T-cell (primary cell): ENCODE results near the gene PREPL. TPM values are rescaled to one million over a fixed set of nuclear protein-coding genes. Genes with fewer than 3 reads are reported as not detected.

Experiments used
- ATAC-seq, 4 experiments: fragments of 200-7000 bp in 3 of 4; fragments of 150-1000 bp in 1 of 4; cut with Tn5 transposase; replicated peaks in 1 of 4; 1 replicate in 3 of 4; 2 replicates in 1 of 4; pipeline ENCODE4 v1.10.0; 2021; ENCODE audit warnings: moderate library complexity in 3 of 4, mild to moderate bottlenecking in 2 of 4, moderate number of reproducible peaks in 1 of 4
- CTCF ChIA-PET, 2 donors: fragments of 300-600 bp; sonication (Branson Sonifier 250); formaldehyde crosslinking; loops; one replicate each; lab custom pipeline; 2022; ENCODE audit warnings: antibody characterized with exemption in 2 of 2; lab: Charles Lee
- POLR2A ChIA-PET, 2 donors: fragments of 300-600 bp; sonication (Branson Sonifier 250); formaldehyde crosslinking; loops; one replicate each; lab custom pipeline; 2022; ENCODE audit warnings: antibody characterized with exemption in 2 of 2; lab: Charles Lee
- DNase-seq, 35 experiments: peaks; one replicate each; pipeline versions ENCODE4 v3.0.0 to v3.0.0-alpha.2; 2013 to 2023
- H3K27ac ChIP-seq: one replicate; pipeline ENCODE4 v1.5.1; 2013; ENCODE audit warnings: low read length
- H3K27me3 ChIP-seq, 2 experiments: replicated peaks in 1 of 2; 1 replicate in 1 of 2; 2 replicates in 1 of 2; pipeline versions ENCODE4 v1.6.1 to v1.7.0; 2013; ENCODE audit warnings: low read length in 1 of 2, mixed read lengths in 1 of 2; ENCODE audit not compliant: control insufficient read depth in 2 of 2, insufficient read depth in 2 of 2; ENCODE audit errors: extremely low read depth in 1 of 2
- H3K36me3 ChIP-seq, 2 donors: 1 replicate in 1 of 2; 2 replicates in 1 of 2; pipeline versions ENCODE4 v1.6.1 to v1.7.0; 2013; ENCODE audit warnings: low read length in 1 of 2; ENCODE audit not compliant: control insufficient read depth in 2 of 2, insufficient read depth in 1 of 2; ENCODE audit errors: extremely low read depth in 1 of 2
- H3K4me1 ChIP-seq, 2 experiments: 1 replicate in 1 of 2; 2 replicates in 1 of 2; pipeline versions ENCODE4 v1.6.1 to v1.7.0; 2013; ENCODE audit warnings: low read length in 2 of 2, mixed read lengths in 1 of 2; ENCODE audit not compliant: insufficient read depth in 2 of 2, control insufficient read depth in 1 of 2; ENCODE audit errors: extremely low read depth in 1 of 2
- H3K4me3 ChIP-seq, 2 donors: 1 replicate in 1 of 2; 2 replicates in 1 of 2; pipeline versions ENCODE4 v1.5.1 to v1.7.0; 2013; ENCODE audit warnings: mild to moderate bottlenecking in 2 of 2, low read length in 1 of 2, moderate library complexity in 1 of 2; ENCODE audit not compliant: control insufficient read depth in 1 of 2; ENCODE audit errors: extremely low read depth in 1 of 2
- H3K9me3 ChIP-seq: 2 replicates; pipeline ENCODE4 v1.7.0; 2013
- H3K27ac Mint-ChIP-seq, 2 donors: one replicate each; pipeline ENCODE4 v1.8.0; 2020 to 2021; ENCODE audit warnings: mild to moderate bottlenecking in 2 of 2, mixed read lengths in 2 of 2
- H3K27me3 Mint-ChIP-seq, 2 donors: one replicate each; pipeline ENCODE4 v1.8.0; 2021 to 2022; ENCODE audit warnings: mixed read lengths in 2 of 2
- H3K36me3 Mint-ChIP-seq: one replicate; pipeline ENCODE4 v1.8.0; 2021; ENCODE audit warnings: mixed read lengths
- H3K4me1 Mint-ChIP-seq, 3 donors: one replicate each; pipeline ENCODE4 v1.8.0; 2020 to 2022; ENCODE audit warnings: mixed read lengths in 3 of 3, mild to moderate bottlenecking in 1 of 3
- H3K4me3 Mint-ChIP-seq, 3 donors: one replicate each; pipeline ENCODE4 v1.8.0; 2020 to 2022; ENCODE audit warnings: mild to moderate bottlenecking in 3 of 3, mixed read lengths in 3 of 3, moderate library complexity in 3 of 3
- H3K9me3 Mint-ChIP-seq, 3 donors: one replicate each; pipeline ENCODE4 v1.8.0; 2020 to 2022; ENCODE audit warnings: mixed read lengths in 3 of 3
- whole genome bisulfite sequencing: methylation state at CpG from one replicate; pipeline ENCODE4 v1.1.5; 2013; ENCODE audit warnings: missing lambda C conversion rate; ENCODE audit not compliant: insufficient coverage; 5-methylcytosine and 5-hydroxymethylcytosine counted together
- total RNA-seq, 35 experiments: library from RNA in 6 of 35; stranded (reverse) in 6 of 35; fragments of 120-200 nt in 1 of 35; gene quantifications; one replicate each; pipeline versions ENCODE4 v1.2.1 to v1.2.4 and lab custom pipeline; 2013 to 2026

Gene PREPL
- total RNA-seq, 5 donors from 2014 or later (not counting 1 experiment from before 2014, with no cell fraction given): 27.7 to 33.3 (median 30.7) TPM

DNA sequence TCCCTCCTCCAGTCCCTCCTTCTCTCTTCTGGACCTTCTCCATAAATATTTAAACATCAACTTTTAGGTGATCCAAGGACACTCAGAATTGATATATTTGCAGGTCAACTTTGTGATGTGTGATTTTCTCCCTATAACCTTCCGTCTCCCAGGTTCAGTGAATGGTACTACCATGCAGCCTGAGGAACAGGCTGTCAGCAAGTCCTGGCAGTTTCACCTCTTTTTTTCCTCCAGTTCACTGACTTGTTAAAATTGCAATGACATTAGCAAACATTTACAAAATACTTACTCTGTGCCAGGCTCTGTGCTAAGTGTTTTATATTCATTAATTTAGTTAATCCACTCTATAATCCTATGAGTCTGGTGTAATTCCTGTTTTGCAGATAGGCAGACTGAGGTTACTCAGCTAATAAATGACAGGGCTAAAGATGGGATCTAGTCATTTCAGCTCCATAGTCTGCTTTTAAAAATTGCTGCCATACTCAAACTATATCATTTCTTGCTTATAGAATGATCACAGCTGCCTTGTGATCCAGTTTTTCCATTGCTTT is 78.1 kb downstream of the PREPL start:
- Histone ChIP-seq H3K9me3 (no peaks in the 10 kb centered on the region), H3K27ac (no peak overlapping the region), H3K36me3 (no peaks in the 10 kb centered on the region), H3K4me1 (no peaks in the 10 kb centered on the region), H3K27me3 (peaks cover 0 to 6% of the 10 kb centered on the region in 2 experiments), H3K4me3 (no peak overlapping the region)
- DNase-seq (no peak), ATAC-seq (no peak)
- Mint-ChIP-seq H3K27me3 (no peaks in the 10 kb centered on the region), H3K4me3 (no peak overlapping the region), H3K27ac (no peak overlapping the region), H3K9me3 (no peaks in the 10 kb centered on the region), H3K4me1 (no peaks in the 10 kb centered on the region), H3K36me3 (no peaks in the 10 kb centered on the region)
- 100% methylated on average over 1 of the region's 1 CpG for WGBS
- POLR2A ChIA-PET: no interaction called here
- CTCF ChIA-PET: no interaction called here

DNA sequence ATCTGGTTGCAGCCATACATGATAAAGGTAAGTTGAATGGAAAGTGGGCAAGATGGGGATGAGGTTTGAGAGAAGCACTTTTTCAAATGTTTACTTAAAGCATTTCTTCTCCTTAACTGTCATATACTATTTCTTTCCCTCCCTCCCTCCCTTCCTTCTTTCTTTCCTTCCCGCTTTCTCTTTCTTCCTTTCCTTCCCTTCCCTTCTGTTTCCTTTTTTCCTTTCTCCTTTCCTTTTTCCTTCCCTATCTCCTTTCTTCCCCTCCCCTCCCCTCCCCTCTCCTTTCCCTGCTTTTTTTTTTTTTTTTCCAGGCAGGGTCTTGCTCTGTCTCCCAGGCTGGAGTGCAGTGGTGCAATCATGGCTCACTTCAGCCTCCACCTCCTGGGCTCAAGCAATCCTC is 80.4 kb downstream of the PREPL start:
- Mint-ChIP-seq H3K36me3 (no peaks in the 10 kb centered on the region), H3K27me3 (no peaks in the 10 kb centered on the region), H3K4me3 (no peak overlapping the region), H3K9me3 (no peaks in the 10 kb centered on the region), H3K27ac (no peak overlapping the region), H3K4me1 (no peaks in the 10 kb centered on the region)
- Histone ChIP-seq H3K36me3 (no peaks in the 10 kb centered on the region), H3K27me3 (peaks cover 0 to 6% of the 10 kb centered on the region in 2 experiments), H3K9me3 (no peaks in the 10 kb centered on the region), H3K4me1 (no peaks in the 10 kb centered on the region), H3K27ac (no peak overlapping the region), H3K4me3 (no peak overlapping the region)
- 100% methylated on average over 1 of the region's 1 CpG for WGBS
- DNase-seq: no peak
- POLR2A ChIA-PET: no interaction called here
- ATAC-seq: no peak
- CTCF ChIA-PET: no interaction called here

DNA sequence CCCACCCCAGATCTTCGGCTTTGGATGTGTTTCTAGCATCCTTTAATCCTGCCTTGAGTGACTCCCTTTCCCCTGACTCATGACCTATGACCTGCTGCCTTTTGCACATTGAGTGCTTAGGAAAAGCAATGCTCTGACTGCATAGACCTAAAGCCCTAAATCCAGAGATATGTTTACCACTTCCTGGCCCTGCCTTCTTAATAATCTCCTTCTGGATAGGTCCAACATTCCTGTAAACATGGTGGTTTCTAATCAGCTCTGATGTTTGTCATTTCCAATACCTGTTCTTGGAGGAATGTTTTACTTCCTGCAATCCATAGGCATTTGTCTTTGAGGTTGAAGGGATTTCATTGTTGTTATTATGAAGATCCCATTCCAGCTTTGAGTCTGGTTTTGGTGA is 83.8 kb downstream of the PREPL start:
- CTCF ChIA-PET: no interaction called here
- WGBS: 55% methylated on average over 1 of the region's 1 CpG

DNA sequence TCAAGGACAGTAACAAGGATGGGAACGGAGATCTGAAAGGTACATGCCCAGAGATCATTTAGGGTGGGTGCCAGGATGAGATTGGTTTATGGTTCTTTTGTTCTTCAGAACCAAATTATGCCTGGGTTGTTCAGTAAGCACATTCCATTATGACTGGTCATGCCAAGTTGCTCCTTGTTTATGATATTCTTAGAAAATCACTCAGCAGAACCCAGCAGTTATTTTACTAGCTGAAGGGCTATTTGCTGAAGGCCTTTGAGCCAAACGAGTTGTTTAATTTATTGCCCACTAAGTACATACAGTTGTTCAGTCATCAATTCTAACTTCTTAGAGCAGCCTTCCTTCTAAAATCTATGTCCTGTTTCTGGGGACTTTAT is 85.4 kb downstream of the PREPL start:
- no peaks in the 10 kb centered on the region for H3K4me1 ChIP-seq
- Mint-ChIP-seq H3K4me1 (no peaks in the 10 kb centered on the region), H3K36me3 (no peaks in the 10 kb centered on the region), H3K27ac (no peak overlapping the region), H3K27me3 (no peaks in the 10 kb centered on the region), H3K9me3 (no peaks in the 10 kb centered on the region), H3K4me3 (no peak overlapping the region)
- ChIA-PET POLR2A (no interaction called here), CTCF (no interaction called here)
- no peaks in the 10 kb centered on the region for H3K36me3 ChIP-seq
- ATAC-seq: no peak
- no peak overlapping the region for H3K27ac ChIP-seq
- H3K4me3 ChIP-seq: no peak overlapping the region
- 63% methylated on average over 1 of the region's 2 CpGs for WGBS
- no peaks in the 10 kb centered on the region for H3K9me3 ChIP-seq
- peaks cover 0 to 3% of the 10 kb centered on the region in 2 experiments for H3K27me3 ChIP-seq
- DNase-seq: no peak

More for the DNA sequence above, 83.8 kb downstream of the PREPL start:
- H3K27ac Mint-ChIP-seq: no peak overlapping the region
- Histone ChIP-seq H3K9me3 (no peaks in the 10 kb centered on the region), H3K27me3 (peaks cover 0 to 3% of the 10 kb centered on the region in 2 experiments), H3K4me1 (no peaks in the 10 kb centered on the region), H3K27ac (no peak overlapping the region), H3K4me3 (no peak overlapping the region), H3K36me3 (no peaks in the 10 kb centered on the region)
- no peaks in the 10 kb centered on the region for H3K27me3 Mint-ChIP-seq
- ATAC-seq: no peak
- H3K4me3 Mint-ChIP-seq: no peak overlapping the region
- no peaks in the 10 kb centered on the region for H3K36me3 Mint-ChIP-seq
- H3K4me1 Mint-ChIP-seq: no peaks in the 10 kb centered on the region
- POLR2A ChIA-PET: no interaction called here
- DNase-seq: no peak
- H3K9me3 Mint-ChIP-seq: no peaks in the 10 kb centered on the region

DNA sequence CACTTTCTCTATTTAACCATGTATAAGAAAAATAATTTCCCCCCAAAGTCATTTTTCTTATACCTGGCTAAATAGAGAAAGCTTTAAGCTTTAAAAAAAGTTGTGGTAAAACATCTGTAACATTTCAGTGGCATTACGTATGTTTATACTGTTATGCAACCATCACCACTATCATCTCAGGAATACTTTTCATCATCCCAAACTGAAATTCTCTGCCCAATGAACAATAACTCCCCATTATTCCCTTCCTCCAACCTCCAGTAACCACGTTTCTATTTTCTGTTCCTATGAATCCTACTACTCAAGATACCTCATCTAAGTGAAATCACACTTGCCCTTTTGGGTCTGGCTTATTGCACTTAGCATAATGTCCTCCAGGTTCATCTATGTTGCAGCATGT is 87.7 kb downstream of the PREPL start:
- no peak overlapping the region for H3K27ac ChIP-seq
- H3K27ac Mint-ChIP-seq: no peak overlapping the region
- ATAC-seq: no peak

DNA sequence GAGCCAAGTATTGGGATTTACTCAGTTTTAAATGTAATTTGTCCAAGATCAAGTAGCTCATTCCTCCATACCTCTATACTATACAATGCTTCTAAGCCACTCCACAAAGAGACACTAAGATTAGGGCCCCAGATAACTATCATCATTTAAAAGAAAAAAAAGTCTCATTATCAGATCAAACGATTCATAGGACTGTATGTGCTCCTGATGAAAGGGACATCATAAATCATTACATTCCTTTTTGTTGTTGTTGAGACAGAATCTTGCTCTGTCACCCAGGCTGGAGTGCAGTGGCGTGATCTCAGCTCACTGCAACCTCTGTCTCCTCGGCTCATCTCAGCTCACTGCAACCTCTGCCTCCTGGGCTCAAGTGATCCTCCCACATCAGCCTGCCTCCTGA is 88.2 kb downstream of the PREPL start:
- ChIA-PET POLR2A (no interaction called here), CTCF (no interaction called here)
- Histone ChIP-seq H3K4me1 (no peaks in the 10 kb centered on the region), H3K36me3 (no peaks in the 10 kb centered on the region), H3K4me3 (no peak overlapping the region), H3K9me3 (no peaks in the 10 kb centered on the region), H3K27ac (no peak overlapping the region), H3K27me3 (no peaks in the 10 kb centered on the region)
- DNase-seq (no peak), ATAC-seq (no peak)
- H3K4me1 Mint-ChIP-seq: no peaks in the 10 kb centered on the region
- H3K9me3 Mint-ChIP-seq: peaks cover 0 to 3% (median 0%) of the 10 kb centered on the region in 3 donors
- no peak overlapping the region for H3K4me3 Mint-ChIP-seq
- H3K36me3 Mint-ChIP-seq: no peaks in the 10 kb centered on the region
- WGBS: 93% methylated on average over 2 of the region's 3 CpGs
- H3K27me3 Mint-ChIP-seq: no peaks in the 10 kb centered on the region
- no peak overlapping the region for H3K27ac Mint-ChIP-seq

More for the DNA sequence above, 87.7 kb downstream of the PREPL start:
- 78% methylated on average over 2 of the region's 2 CpGs for WGBS
- Histone ChIP-seq H3K36me3 (no peaks in the 10 kb centered on the region), H3K9me3 (no peaks in the 10 kb centered on the region), H3K4me3 (no peak overlapping the region), H3K27me3 (no peaks in the 10 kb centered on the region), H3K4me1 (no peaks in the 10 kb centered on the region)
- POLR2A ChIA-PET: interaction anchor here in 1 of 2 donors (0.6 kb wide), 1 partner anchor 169 kb away, joined by 5 read pairs; no protein-coding TSS in a partner anchor
- no peaks in the 10 kb centered on the region for H3K27me3 Mint-ChIP-seq
- H3K4me3 Mint-ChIP-seq: no peak overlapping the region
- no peaks in the 10 kb centered on the region for H3K4me1 Mint-ChIP-seq
- CTCF ChIA-PET: no interaction called here
- no peaks in the 10 kb centered on the region for H3K36me3 Mint-ChIP-seq
- H3K9me3 Mint-ChIP-seq: peaks cover 0 to 3% (median 0%) of the 10 kb centered on the region in 3 donors
- DNase-seq: no peak

DNA sequence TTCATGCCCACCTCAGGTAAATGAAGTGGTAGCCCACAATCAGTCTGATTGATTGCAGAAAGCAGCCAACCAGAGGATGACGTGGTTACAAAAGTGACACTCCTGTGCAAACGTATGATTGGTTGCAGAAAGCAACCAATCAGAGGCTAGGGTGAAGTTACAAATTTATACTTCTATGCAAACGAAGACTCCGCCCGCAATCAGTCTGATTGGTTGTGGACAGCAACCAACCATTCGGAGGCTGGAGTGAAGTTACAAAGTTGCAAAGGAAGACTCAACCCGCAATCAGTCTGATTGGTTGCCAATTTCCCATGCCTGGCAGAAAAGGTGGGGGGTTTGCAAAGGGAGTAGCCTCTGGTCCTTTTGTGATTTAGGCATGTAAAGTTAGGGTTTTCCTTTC is 90.0 kb downstream of the PREPL start:
- Mint-ChIP-seq H3K27ac (no peak overlapping the region), H3K4me3 (no peak overlapping the region), H3K9me3 (peaks cover 0 to 3% (median 0%) of the 10 kb centered on the region in 3 donors), H3K36me3 (no peaks in the 10 kb centered on the region), H3K27me3 (no peaks in the 10 kb centered on the region), H3K4me1 (no peaks in the 10 kb centered on the region)
- Histone ChIP-seq H3K36me3 (no peaks in the 10 kb centered on the region), H3K9me3 (no peaks in the 10 kb centered on the region), H3K4me3 (no peak overlapping the region), H3K27ac (no peak overlapping the region), H3K4me1 (no peaks in the 10 kb centered on the region), H3K27me3 (no peaks in the 10 kb centered on the region)
- ATAC-seq: no peak
- DNase-seq: no peak
- CTCF ChIA-PET: no interaction called here
- WGBS: 82% methylated on average over 4 of the region's 7 CpGs
- POLR2A ChIA-PET: no interaction called here
